Retinal pigment epithelial cell (primary cell): ENCODE measurements around the gene VOPP1.

Experiments used
- DNase-seq: peaks from one replicate; pipeline ENCODE4 v3.0.0-alpha.2; 2010; ENCODE audit warnings: low read depth
- H3K4me3 ChIP-seq: 2 replicates; pipeline ENCODE4 v1.5.1; 2011; ENCODE audit warnings: mild to moderate bottlenecking, low read length, control low read depth, moderate library complexity
- TF ChIP-seq, protein P1 (sequence below): conservative IDR thresholded peaks from 2 replicates; pipeline ENCODE4 v1.5.1; 2011; ENCODE audit warnings: low read depth, low read length, control low read depth, inconsistent platforms

The VOPP1 gene

DNA sequence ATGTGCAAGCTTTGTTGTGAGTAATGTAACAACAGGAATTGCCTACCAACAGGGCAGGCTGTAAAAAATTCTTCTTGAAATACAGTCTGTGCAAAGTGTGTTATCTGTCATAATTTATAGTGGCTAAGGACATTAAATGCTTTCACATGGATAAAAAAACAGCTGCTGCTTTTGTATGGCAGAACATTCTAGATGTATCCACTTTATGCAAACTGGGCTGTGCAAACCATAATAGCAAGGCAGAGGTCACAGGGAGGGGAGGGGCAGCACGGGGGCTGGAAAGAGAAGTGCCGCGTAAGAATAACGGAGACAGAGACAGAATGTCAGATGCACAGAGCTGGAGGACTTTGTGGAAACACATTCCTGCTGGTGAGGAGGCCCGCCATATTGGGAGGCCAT, 86.1 kb downstream of the VOPP1 start:
- no peak overlapping the region for H3K4me3 ChIP-seq

DNA sequence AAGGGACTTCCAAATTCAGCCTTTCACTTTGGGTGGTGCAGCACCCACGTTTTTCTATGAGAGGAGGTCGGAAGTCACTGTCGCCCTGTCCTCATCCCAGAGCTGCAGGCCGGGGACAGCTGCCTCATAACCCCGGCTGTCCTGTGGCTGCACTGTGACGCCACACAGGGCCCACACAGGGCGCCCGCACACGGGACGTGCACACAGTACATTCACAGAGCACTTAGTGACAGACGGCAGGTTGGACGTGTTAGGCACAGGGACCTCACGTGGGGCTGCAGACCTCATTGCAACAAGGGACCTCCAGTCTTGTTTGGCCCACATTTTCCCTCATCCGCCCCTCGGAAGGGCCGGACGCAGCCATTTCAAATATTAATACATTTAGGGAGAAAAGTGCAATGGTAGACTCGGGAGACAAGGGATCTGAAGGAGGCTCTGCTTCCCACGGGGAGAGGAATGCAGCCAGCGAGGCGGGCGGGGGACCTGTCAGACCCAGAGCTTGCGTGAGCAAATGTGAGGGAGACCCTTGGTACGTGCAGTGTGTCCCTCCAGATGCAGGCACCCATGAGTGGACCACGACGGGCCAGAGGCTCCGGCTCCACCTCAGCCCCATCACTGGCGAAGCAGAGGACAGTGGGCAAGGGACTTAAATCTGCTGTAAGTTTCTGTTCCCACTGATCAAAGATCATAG, 86.7 kb downstream of the VOPP1 start:
- TF ChIP-seq, protein P1, sequence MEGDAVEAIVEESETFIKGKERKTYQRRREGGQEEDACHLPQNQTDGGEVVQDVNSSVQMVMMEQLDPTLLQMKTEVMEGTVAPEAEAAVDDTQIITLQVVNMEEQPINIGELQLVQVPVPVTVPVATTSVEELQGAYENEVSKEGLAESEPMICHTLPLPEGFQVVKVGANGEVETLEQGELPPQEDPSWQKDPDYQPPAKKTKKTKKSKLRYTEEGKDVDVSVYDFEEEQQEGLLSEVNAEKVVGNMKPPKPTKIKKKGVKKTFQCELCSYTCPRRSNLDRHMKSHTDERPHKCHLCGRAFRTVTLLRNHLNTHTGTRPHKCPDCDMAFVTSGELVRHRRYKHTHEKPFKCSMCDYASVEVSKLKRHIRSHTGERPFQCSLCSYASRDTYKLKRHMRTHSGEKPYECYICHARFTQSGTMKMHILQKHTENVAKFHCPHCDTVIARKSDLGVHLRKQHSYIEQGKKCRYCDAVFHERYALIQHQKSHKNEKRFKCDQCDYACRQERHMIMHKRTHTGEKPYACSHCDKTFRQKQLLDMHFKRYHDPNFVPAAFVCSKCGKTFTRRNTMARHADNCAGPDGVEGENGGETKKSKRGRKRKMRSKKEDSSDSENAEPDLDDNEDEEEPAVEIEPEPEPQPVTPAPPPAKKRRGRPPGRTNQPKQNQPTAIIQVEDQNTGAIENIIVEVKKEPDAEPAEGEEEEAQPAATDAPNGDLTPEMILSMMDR: no peak
- no peak for DNase-seq
- H3K4me3 ChIP-seq: no peak overlapping the region

More for the DNA sequence above, 86.1 kb downstream of the VOPP1 start:
- no peak for DNase-seq
- TF ChIP-seq, protein P1: no peak

DNA sequence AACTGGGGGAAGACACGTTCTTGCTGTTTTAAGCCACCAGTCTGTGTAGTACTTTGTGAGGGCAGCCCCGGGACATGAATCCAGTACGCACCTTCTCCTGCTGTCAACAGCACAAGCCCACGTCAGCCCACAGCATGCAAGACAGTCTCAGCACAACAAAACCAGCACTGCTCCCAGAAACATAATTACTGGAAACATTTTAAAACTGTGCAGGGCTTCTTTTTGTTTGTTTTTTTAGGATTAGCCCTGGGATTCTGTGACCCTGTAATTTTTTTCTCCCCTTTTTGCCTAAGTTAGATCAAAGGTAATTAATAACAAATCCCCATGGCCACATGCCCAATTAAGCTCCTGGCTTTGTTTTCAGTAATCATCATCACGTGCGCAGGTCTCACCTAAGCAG, 87.5 kb downstream of the VOPP1 start:
- no peak overlapping the region for H3K4me3 ChIP-seq
- no peak for DNase-seq
- TF ChIP-seq, protein P1: no peak

DNA sequence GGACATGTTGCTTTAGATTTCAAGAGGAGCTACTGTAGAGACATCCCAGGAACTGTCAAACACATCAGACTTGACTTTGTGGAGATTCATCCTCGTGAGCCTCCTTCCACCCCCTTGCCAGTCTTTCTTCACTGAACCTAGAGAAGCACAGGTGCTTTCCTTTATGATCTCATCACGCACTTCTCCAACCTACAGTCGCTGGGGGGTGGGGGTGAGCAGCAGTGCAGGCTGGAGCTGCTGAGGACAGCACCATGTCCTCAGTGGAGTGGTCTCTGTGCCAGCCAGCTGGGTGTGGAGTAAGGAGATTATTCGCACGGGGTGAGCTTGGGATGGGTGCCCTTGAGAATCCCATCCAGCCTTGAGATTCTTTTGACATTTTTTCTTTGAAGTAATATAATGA, 88.1 kb downstream of the VOPP1 start:
- TF ChIP-seq, protein P1: no peak
- no peak overlapping the region for H3K4me3 ChIP-seq
- no peak for DNase-seq

DNA sequence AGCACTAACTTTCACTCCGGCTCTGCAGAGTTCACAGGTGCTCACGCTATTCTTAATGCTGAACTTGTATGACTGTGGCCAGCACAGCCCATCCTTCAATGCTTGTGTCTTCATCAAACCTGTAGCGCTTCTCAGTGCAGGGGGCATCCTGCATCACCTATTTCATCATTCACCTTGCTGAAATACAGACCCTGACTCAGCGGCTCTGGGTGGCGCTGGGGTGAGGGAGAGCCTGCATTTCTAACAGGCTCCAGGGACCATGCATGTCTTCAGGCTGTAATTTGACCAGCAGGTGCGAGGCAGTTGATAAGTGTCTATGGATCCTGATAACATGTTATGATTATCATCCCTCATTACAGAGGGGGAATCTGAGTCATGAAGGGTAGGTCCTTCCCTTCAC, 89.3 kb downstream of the VOPP1 start:
- H3K4me3 ChIP-seq: no peak overlapping the region
- no peak for DNase-seq
- TF ChIP-seq, protein P1: no peak

DNA sequence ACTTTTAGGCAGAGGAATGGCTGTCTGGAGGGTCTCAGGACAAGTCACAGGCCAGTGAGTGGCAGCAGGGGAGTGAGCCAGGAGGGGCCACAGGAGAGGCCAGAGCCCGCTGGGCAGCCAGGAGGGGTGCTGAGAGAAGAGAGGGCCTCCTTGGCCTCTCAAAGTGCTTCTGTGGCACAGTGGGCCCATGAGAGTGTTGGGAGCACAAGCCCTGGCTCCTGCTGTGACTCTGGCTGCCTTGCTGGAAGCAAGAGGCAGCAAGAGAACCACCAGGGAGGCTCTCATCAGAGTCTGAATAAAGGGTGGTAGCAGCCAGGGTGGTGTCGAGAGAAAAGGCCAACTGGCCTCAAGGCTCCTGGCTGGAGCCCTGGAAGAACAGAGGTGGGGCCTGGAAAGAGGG, 91.1 kb downstream of the VOPP1 start:
- no peak overlapping the region for H3K4me3 ChIP-seq
- TF ChIP-seq, protein P1: no peak
- DNase-seq: no peak

DNA sequence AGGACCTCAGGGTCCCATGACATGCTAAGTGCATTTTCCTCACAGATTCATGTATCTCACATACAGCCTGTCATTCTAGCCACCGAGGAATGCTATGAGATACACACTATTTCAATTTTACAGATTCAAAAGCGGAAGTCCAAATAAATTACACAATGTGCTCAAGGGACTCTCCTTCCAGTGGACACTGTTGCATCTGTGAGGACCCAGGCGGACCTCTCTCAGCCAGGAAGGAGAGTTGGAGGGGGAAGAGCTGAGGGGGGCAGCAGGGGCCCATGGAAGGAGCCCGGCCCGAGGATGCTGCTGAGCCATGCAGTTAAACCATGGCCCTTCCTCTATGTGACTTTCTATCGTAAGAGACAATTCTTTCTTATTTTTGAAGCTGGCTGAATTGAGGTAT, 93.6 kb downstream of the VOPP1 start:
- H3K4me3 ChIP-seq: no peak overlapping the region

More for the DNA sequence above, 93.6 kb downstream of the VOPP1 start:
- DNase-seq: no peak
- TF ChIP-seq, protein P1: no peak
